Measurements from ENCODE around the gene XCL1. TPM values are rescaled to one million over a fixed set of nuclear protein-coding genes. Genes with fewer than 3 reads are reported as not detected.
"Not testable (repeated sequence)": the region's sequence is repeated elsewhere in the genome, so short reads cannot be mapped to it uniquely, and the experiment has no call there.

XCL1 gene
- total RNA-seq, 4 donors from 2014 or later: 0.47 TPM; not detected in 3

DNA sequence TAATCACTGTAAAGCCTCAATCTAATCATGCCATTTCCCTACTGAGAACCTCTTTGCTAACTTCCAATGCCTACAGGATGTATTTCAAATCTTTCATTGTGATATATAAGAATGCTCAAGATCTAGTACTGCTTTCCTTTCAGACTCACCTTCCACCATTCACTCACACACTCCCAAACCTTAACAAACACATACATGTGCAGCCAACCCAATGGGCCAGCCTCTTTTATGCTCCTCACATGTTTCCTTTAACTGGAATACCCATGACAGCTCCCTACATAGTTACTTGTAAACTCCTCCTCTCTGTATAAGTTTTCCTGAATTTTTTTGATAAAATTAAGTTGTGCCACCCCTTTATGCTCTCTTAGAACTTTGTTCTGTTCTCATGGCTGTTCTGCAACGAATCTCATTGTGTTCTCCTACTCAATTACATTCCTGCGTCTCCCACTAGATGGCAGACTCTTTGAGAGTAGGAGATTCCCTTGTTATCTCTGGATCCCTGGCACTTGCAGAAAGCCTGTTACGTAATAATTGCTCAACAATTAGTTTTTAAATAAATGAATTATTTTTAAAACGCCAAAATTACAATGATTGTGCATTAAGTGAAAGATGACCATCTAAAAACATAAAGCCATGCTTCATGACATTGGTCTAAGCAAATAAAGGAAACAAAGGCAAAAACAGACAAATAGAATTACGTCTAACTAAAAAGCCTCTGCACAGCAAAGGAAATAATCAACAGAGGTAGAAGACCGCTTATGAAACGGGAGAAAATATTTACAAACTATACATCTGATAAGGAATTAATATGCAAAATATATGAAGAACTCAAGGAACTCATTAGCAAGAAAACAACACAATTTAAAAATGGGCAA is 30.5 kb upstream of the XCL1 start:
- TF ChIP-seq, protein P1, sequence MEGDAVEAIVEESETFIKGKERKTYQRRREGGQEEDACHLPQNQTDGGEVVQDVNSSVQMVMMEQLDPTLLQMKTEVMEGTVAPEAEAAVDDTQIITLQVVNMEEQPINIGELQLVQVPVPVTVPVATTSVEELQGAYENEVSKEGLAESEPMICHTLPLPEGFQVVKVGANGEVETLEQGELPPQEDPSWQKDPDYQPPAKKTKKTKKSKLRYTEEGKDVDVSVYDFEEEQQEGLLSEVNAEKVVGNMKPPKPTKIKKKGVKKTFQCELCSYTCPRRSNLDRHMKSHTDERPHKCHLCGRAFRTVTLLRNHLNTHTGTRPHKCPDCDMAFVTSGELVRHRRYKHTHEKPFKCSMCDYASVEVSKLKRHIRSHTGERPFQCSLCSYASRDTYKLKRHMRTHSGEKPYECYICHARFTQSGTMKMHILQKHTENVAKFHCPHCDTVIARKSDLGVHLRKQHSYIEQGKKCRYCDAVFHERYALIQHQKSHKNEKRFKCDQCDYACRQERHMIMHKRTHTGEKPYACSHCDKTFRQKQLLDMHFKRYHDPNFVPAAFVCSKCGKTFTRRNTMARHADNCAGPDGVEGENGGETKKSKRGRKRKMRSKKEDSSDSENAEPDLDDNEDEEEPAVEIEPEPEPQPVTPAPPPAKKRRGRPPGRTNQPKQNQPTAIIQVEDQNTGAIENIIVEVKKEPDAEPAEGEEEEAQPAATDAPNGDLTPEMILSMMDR (IDR thresholded peaks at IDR 0.05): peak in 1 of 4 experiments; percentile 15
- not testable (repeated sequence) for H3K4me1 ChIP-seq, H3K9me3 ChIP-seq, H3K36me3 ChIP-seq, H3K27me3 ChIP-seq, H3K4me3 ChIP-seq, H3K27ac ChIP-seq
- WGBS, 2 donors (ENCODE audit: low coverage in 1 of 2): 46 to 75% methylated on average over 7 of the region's 7 CpGs
- ATAC-seq: peak; percentile 55

DNA sequence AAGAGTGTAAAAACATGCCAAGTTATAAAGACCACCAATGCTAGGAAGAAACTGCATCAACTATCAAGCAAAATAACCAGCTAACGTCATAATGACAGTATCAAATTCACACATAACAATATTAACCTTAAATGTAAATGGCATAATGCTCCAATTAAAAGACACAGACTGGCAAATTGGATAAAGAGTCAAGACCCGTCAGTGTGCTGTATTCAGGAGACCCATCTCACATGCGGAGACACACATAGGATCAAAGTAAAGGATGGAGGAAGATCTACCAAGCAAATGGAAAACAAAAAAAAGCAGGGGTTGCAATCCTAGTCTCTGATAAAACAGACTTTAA is 29.9 kb upstream of the XCL1 start:
- ATAC-seq, H3K36me3 ChIP-seq, H3K27ac ChIP-seq, H3K27me3 ChIP-seq, H3K9me3 ChIP-seq, H3K4me1 ChIP-seq, H3K4me3 ChIP-seq: not testable (repeated sequence)
- 93 to 96% methylated on average over 3 of the region's 3 CpGs for WGBS, 2 donors (ENCODE audit: low coverage in 1 of 2)

DNA sequence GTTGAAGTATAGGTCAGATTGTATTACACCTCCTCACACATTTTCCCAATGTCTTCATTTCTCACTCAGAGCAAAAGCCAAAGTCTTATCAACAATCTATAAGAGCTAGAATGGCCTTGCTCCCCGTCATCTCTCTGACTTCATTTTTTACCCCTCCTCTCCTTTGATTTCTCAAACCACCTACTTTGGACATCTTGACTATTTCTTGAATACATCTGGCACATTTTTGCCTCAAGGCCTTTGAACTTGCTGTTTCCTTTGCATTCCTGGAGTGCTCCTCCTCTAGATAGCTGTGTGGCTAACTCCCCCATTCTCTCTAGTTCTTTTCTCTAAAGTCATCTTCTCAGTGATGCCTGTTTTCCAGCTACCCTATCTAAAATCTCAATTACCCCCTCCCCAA is 25.4 kb upstream of the XCL1 start:
- TF ChIP-seq POLR2AphosphoS5 (IDR thresholded peaks at IDR 0.05) (no peak), EP300 (IDR thresholded peaks at IDR 0.05) (no peak), POLR2A (IDR thresholded peaks at IDR 0.05) (no peak)
- TF ChIP-seq, protein P1 (IDR thresholded peaks at IDR 0.05): no peak
- ATAC-seq: no peak
- Histone ChIP-seq H3K36me3 (no peaks in the 10 kb centered on the region), H3K4me1 (peaks cover 0 to 4% (median 0%) of the 10 kb centered on the region in 3 donors), H3K9me3 (no peaks in the 10 kb centered on the region), H3K27ac (no peak overlapping the region), H3K4me3 (no peak overlapping the region), H3K27me3 (no peaks in the 10 kb centered on the region)
- WGBS, 2 donors (ENCODE audit: low coverage in 1 of 2): 60 to 86% methylated on average over 1 of the region's 1 CpG

DNA sequence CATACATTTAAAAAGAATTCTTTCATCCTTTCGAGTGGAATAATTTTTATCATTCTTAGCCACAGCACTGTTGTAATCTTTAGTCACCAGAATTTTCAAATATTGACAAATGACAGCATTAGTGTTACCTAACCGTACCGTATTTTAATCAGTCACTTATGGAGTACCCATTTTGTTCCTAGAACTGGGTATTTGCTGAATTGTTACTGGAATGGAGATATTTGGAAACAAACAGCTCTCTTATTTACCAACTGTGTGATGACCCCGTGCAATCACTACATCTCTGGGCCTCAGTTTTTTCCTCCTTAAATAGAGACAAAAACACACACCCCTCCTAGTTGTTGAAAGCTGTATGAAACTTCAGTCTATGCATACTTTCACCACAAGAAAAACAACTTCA is 24.7 kb upstream of the XCL1 start:
- ATAC-seq: no peak
- no peak for TF ChIP-seq EP300 (IDR thresholded peaks at IDR 0.05)
- TF ChIP-seq POLR2A (IDR thresholded peaks at IDR 0.05): no peak
- TF ChIP-seq, protein P1 (IDR thresholded peaks at IDR 0.05): no peak
- TF ChIP-seq POLR2AphosphoS5 (IDR thresholded peaks at IDR 0.05): no peak
- WGBS, 2 donors (ENCODE audit: low coverage in 1 of 2): 72 to 81% methylated on average over 4 of the region's 4 CpGs

DNA sequence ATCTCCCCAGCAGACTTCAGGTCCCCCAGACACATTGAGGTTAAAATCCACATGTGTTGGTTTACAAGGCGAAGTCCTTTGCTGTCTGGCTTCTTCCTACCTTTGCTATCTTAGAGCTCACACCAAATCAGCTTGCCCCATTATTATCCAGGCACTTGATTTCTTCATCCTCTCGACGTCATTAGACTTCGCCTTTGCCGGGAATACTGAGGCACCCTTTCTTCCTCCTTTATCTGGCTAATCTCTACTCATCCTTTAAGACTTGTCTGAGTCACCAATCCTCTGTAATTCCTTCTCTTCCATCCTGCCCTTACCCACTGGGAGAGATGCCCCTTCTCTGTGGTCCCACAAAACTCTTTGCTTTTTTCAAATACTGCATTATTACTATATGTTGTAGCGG is 23.4 kb upstream of the XCL1 start:
- Histone ChIP-seq H3K36me3 (no peaks in the 10 kb centered on the region), H3K4me1 (peaks cover 0 to 4% (median 0%) of the 10 kb centered on the region in 3 donors), H3K27ac (no peak overlapping the region), H3K9me3 (no peaks in the 10 kb centered on the region), H3K27me3 (no peaks in the 10 kb centered on the region), H3K4me3 (no peak overlapping the region)
- ATAC-seq: no peak
- WGBS, 2 donors (ENCODE audit: low coverage in 1 of 2): 85 to 89% methylated on average over 1 to 6 of the region's 6 CpGs
- TF ChIP-seq EP300 (IDR thresholded peaks at IDR 0.05): no peak
- no peak for TF ChIP-seq POLR2A (IDR thresholded peaks at IDR 0.05)
- no peak for TF ChIP-seq POLR2AphosphoS5 (IDR thresholded peaks at IDR 0.05)
- TF ChIP-seq, protein P1 (IDR thresholded peaks at IDR 0.05): no peak

More for the DNA sequence above, 24.7 kb upstream of the XCL1 start:
- Histone ChIP-seq H3K27ac (no peak overlapping the region), H3K9me3 (no peaks in the 10 kb centered on the region), H3K27me3 (no peaks in the 10 kb centered on the region), H3K4me3 (no peak overlapping the region), H3K36me3 (no peaks in the 10 kb centered on the region), H3K4me1 (peaks cover 0 to 4% (median 0%) of the 10 kb centered on the region in 3 donors)

Measured in gastroesophageal sphincter (tissue), 4 donors.